ENCODE results near the gene PDP2. TPM values are rescaled to one million over a fixed set of nuclear protein-coding genes. Genes with fewer than 3 reads are reported as not detected.

The PDP2 gene
- polyA plus RNA-seq, 1 donor, result 15.0 TPM

DNA sequence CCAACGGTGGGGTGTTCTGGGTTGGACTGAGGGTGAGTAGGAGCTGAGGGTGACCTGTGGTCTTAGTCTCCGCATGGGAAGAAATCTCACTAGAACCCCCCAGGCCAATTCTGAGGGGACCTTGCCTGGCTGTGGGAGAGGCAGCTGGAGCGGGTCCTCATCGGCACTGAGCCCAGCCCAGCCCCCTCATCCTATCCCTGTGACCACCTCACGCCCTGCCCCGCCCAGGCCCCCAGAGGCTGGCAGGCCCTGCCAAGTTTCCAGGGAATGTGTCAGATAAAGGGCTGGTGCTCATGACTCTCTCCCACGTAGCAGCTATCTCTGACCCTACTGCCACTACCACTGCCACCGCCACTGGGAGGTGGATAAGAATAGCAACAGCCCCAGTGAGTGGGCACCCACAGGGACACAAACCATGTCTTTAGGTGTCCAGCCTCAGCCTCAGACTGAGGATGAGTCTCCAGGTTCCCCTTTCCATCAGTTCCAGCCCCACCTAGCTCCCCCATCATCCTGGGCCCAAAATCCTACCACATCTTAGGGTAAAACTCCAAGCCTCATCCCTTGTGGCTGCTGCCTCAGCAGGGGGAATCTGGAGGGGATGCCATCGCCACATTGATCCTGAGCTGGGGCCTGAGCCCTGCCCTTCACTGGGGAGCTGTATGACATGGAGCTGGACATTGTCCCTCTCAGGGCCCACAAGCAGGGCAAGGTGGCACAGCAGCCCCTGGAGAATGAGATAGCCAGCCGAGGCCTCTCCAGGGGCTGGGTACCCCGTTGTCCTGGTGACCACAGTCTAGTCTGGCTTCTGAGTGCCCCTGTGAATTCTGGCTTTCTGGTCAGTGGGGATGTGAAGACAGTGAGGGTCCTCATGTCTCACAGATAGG lies 23.5 kb downstream of the PDP2 start:
- no peak for DNase-seq

GRCh38 chr16:66904428-66904845 lies 24.1 kb downstream of the PDP2 start:
- DNase-seq, result no peak

- no peak for DNase-seq
Measured at GRCh38 chr16:66904846-66905632, 24.7 kb downstream of the PDP2 start.

- DNase-seq, result peak; percentile 61
Measured at GRCh38 chr16:66905633-66906539, 25.6 kb downstream of the PDP2 start.

DNA sequence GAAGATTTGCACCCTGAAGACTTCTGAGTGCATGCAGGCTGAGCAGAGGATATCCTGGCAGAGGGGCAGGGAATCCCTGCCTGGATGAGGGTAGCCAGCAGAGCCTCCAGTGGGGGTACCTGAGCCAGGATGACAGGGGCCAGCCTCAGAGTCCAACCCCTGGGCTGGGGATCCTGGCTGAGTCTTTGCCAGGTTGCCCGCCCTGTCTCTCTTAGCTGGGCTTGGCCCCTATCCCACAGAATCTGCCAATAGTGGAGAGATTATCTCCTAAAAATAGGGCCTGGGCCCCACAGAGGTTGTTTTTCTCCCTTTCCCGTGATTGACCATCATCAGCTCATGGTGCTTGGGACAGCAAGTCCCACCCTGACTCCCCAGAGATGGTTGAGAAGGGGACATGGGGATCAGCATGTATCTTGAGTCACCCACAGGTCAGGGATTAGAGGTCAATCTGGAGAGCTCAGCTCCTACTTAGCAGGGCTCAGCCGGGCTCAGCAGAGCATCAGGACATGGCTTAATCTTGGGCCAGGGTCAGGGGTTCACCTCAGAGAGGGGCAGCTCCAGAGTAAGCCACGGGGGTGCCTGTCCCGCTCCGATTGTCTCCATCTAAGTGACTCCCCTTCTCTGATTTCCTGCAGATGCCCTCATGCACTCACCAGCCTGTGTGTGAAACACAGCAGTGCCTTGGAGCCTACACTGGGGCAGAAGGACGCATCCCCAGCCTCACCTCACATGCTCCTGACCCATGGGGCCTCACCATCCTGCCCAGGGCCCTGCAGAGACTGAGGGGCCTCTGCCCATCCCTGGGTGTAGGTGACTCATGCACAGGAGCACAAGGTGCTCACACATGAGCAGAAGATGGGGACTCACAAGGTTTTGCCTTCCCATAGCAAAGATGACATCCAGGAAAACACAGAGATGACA lies 26.9 kb downstream of the PDP2 start:
- DNase-seq, result no peak

GRCh38 chr16:66908116-66908515 lies 27.8 kb downstream of the PDP2 start:
- DNase-seq, result no peak

GRCh38 chr16:66908762-66909559 lies 28.6 kb downstream of the PDP2 start:
- DNase-seq, result no peak

DNA sequence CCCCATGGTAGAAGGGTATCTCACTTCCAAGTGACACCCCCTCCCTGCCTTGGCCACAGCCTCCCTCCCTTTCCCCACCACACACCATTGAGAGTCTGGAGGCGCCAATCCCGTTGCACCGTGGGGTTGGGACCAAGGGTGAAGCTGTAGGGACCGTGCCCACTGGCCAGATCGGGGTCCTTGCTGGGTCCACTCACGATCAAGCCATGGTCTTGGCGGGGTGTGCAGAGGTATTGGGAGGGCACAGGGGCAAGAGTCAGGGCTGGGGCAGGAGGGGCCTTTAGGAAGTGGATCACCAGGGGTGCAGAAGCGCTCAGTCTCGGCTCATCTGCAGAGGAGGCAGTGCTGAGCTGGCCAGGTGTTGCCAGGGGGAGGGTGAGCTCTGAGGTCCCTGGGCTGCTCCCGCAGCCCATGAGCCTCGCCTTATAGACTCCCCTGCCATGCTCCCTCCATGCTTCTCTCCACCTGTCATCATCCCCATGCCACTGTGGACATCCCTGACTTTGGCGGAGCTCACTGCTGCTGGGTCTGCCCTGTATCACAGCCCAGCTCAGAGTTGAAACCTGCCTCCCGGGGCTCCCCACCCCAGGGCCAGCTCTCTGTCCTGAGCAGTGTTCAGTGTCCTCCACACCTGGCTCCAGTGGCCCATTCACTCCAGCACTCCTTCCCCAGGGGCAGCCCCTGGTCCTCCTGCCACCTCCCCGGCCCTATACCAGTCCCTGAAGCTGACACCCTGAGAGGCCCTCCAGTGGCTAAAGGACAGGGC lies 30.0 kb downstream of the PDP2 start:
- no peak for DNase-seq

DNA sequence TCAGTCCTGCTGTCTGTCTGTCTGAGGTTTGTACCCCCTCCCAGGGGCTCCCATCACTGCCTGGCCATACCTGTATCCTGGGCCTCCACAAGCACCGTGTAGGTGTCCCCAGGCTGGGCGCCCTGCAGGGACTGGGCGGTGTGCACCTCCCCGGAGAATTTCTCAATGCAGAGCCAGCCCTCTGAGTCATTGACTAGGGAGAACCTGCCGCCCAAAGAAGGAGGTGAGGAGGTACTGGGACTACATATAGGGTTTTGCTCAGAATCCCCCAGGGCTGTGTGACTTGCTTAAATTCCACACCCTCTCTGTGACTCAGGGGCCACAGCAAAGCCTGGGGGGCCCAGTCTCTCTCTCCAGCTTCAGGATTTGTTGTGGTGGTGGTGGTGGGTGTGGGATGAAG lies 30.8 kb downstream of the PDP2 start:
- DNase-seq, result no peak

- no peak for DNase-seq
Measured at GRCh38 chr16:66911801-66912200, 31.5 kb downstream of the PDP2 start.

- no peak for DNase-seq
Measured at GRCh38 chr16:66913081-66913480, 32.8 kb downstream of the PDP2 start.

- DNase-seq, result no peak
Measured at GRCh38 chr16:66913711-66914110, 33.4 kb downstream of the PDP2 start.

GRCh38 chr16:66914541-66914940 lies 34.2 kb downstream of the PDP2 start:
- DNase-seq, result no peak

DNA sequence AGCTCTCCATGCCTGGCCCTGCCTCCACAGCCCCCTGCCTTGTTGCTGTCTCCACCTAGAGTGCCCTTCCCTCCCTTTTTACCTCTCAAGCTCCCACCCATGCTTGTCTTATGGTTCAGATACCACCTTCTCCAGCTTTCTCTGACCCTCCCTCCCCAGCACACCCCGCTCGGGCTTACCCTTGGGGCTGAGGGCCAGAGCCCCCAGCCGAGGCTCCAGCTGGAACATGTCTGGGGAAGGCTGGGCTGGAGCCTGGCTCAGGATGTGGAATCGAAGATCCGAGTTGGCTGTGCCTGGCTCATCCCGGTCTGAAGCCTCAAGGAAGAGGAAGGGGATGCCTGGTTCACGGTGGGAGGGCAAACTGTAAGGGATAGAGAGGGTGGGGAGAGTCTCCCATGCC lies 34.7 kb downstream of the PDP2 start:
- DNase-seq, result no peak

- DNase-seq, result no peak
Measured at GRCh38 chr16:66916518-66916917, 36.2 kb downstream of the PDP2 start.

GRCh38 chr16:66917741-66918140 lies 37.4 kb downstream of the PDP2 start:
- DNase-seq, result no peak

- DNase-seq, result no peak
Measured at GRCh38 chr16:66918355-66918754, 38.0 kb downstream of the PDP2 start.

- DNase-seq, result peak; percentile 72
Measured at GRCh38 chr16:66918803-66919568, 38.7 kb downstream of the PDP2 start, which contains the start of gene CDH16. Gene CDH16, minus strand, starts transcription at chr16:66918885. Its CDS starts 820 bp downstream, at chr16:66918065.
